Neuron (in vitro differentiated cells): Measurements from ENCODE around the gene ITIH4.

Source experiments
- H2AFZ ChIP-seq: one replicate; pipeline ENCODE4 v1.6.1; 2013; ENCODE audit warnings: low read depth, mild to moderate bottlenecking, inconsistent platforms, low read length, moderate library complexity
- H3K27me3 ChIP-seq: one replicate; pipeline ENCODE4 v1.6.1; 2013; ENCODE audit warnings: low read length; ENCODE audit not compliant: insufficient read depth
- H3K36me3 ChIP-seq: one replicate; pipeline ENCODE4 v1.6.1; 2013; ENCODE audit warnings: low read length; ENCODE audit not compliant: insufficient read depth
- H3K4me1 ChIP-seq: one replicate; pipeline ENCODE4 v1.6.1; 2013; ENCODE audit warnings: low read length; ENCODE audit not compliant: insufficient read depth
- H3K4me3 ChIP-seq: 2 replicates; pipeline ENCODE4 v1.5.1; 2013; ENCODE audit warnings: mild to moderate bottlenecking, low read length, moderate library complexity
- H3K9me3 ChIP-seq: one replicate; pipeline ENCODE4 v1.6.1; 2013; ENCODE audit warnings: low read length

The ITIH4 gene

GRCh38 chr3:52830535-52831258 is at the start of gene ITIH4:
Gene ITIH4, minus strand, starts transcription at chr3:52830672. Its CDS starts 30 bp downstream, at chr3:52830642.
- Histone ChIP-seq H3K36me3 (no peaks in the 10 kb centered on the region), H3K27me3 (no peaks in the 10 kb centered on the region), H2AFZ (no peak within 1 kb of the TSS), H3K4me3 (no peak within 1 kb of the TSS), H3K9me3 (no peaks in the 10 kb centered on the region), H3K4me1 (peaks cover 20% of the 10 kb centered on the region)

GRCh38 chr3:52880047-52880446 is 49.6 kb upstream of the ITIH4 start:
- no peak overlapping the region for H2AFZ ChIP-seq
- H3K4me3 ChIP-seq, result no peak overlapping the region
- no peaks in the 10 kb centered on the region for H3K36me3 ChIP-seq
- no peaks in the 10 kb centered on the region for H3K4me1 ChIP-seq
- H3K27me3 ChIP-seq, result no peaks in the 10 kb centered on the region
- H3K9me3 ChIP-seq, result peaks cover 3% of the 10 kb centered on the region

- no peaks in the 10 kb centered on the region for H3K27me3 ChIP-seq
- H3K9me3 ChIP-seq, result peaks cover 3% of the 10 kb centered on the region
- H2AFZ ChIP-seq, result no peak overlapping the region
- no peaks in the 10 kb centered on the region for H3K4me1 ChIP-seq
- H3K36me3 ChIP-seq, result no peaks in the 10 kb centered on the region
- H3K4me3 ChIP-seq, result no peak overlapping the region
Observed at GRCh38 chr3:52879581-52879980, 49.1 kb upstream of the ITIH4 start.

- peaks cover 3% of the 10 kb centered on the region for H3K9me3 ChIP-seq
- H2AFZ ChIP-seq, result no peak overlapping the region
- H3K27me3 ChIP-seq, result no peaks in the 10 kb centered on the region
- no peaks in the 10 kb centered on the region for H3K36me3 ChIP-seq
- no peaks in the 10 kb centered on the region for H3K4me1 ChIP-seq
- H3K4me3 ChIP-seq, result no peak overlapping the region
Observed at GRCh38 chr3:52879090-52879489, 48.6 kb upstream of the ITIH4 start.

- Histone ChIP-seq H2AFZ (no peak overlapping the region), H3K36me3 (no peaks in the 10 kb centered on the region), H3K4me1 (no peaks in the 10 kb centered on the region), H3K4me3 (no peak overlapping the region), H3K9me3 (peaks cover 3% of the 10 kb centered on the region), H3K27me3 (no peaks in the 10 kb centered on the region)
Observed at GRCh38 chr3:52877085-52877484, 46.6 kb upstream of the ITIH4 start.

GRCh38 chr3:52874864-52875587 is 44.6 kb upstream of the ITIH4 start:
- Histone ChIP-seq H3K4me3 (no peak overlapping the region), H3K27me3 (no peaks in the 10 kb centered on the region), H3K9me3 (peaks cover 3% of the 10 kb centered on the region), H3K36me3 (no peaks in the 10 kb centered on the region), H2AFZ (no peak overlapping the region), H3K4me1 (no peaks in the 10 kb centered on the region)

- no peak overlapping the region for H3K4me3 ChIP-seq
- H3K9me3 ChIP-seq, result peaks cover 3% of the 10 kb centered on the region
Observed at GRCh38 chr3:52874160-52874701, 43.8 kb upstream of the ITIH4 start.

GRCh38 chr3:52873433-52874159 is 43.1 kb upstream of the ITIH4 start:
- Histone ChIP-seq H2AFZ (no peak overlapping the region), H3K4me3 (no peak overlapping the region), H3K4me1 (no peaks in the 10 kb centered on the region), H3K9me3 (peaks cover 3% of the 10 kb centered on the region), H3K36me3 (no peaks in the 10 kb centered on the region), H3K27me3 (no peaks in the 10 kb centered on the region)

More at GRCh38 chr3:52874160-52874701, 43.8 kb upstream of the ITIH4 start:
- Histone ChIP-seq H2AFZ (no peak overlapping the region), H3K4me1 (no peaks in the 10 kb centered on the region), H3K36me3 (no peaks in the 10 kb centered on the region), H3K27me3 (no peaks in the 10 kb centered on the region)

GRCh38 chr3:52872245-52872644 is 41.8 kb upstream of the ITIH4 start:
- Histone ChIP-seq H3K36me3 (no peaks in the 10 kb centered on the region), H2AFZ (no peak overlapping the region), H3K4me3 (no peak overlapping the region), H3K9me3 (no peaks in the 10 kb centered on the region), H3K27me3 (no peaks in the 10 kb centered on the region), H3K4me1 (no peaks in the 10 kb centered on the region)

- no peak overlapping the region for H3K4me3 ChIP-seq
- no peak overlapping the region for H2AFZ ChIP-seq
- H3K9me3 ChIP-seq, result no peaks in the 10 kb centered on the region
- no peaks in the 10 kb centered on the region for H3K4me1 ChIP-seq
- H3K36me3 ChIP-seq, result no peaks in the 10 kb centered on the region
- H3K27me3 ChIP-seq, result no peaks in the 10 kb centered on the region
Observed at GRCh38 chr3:52871761-52872160, 41.3 kb upstream of the ITIH4 start.

GRCh38 chr3:52870471-52870870 is 40.0 kb upstream of the ITIH4 start:
- Histone ChIP-seq H2AFZ (no peak overlapping the region), H3K9me3 (peaks cover 7% of the 10 kb centered on the region), H3K4me3 (no peak overlapping the region), H3K36me3 (no peaks in the 10 kb centered on the region), H3K4me1 (no peaks in the 10 kb centered on the region), H3K27me3 (no peaks in the 10 kb centered on the region)

GRCh38 chr3:52866427-52866826 is 36.0 kb upstream of the ITIH4 start:
- Histone ChIP-seq H3K27me3 (no peaks in the 10 kb centered on the region), H3K4me3 (no peak overlapping the region), H2AFZ (no peak overlapping the region), H3K9me3 (peaks cover 10% of the 10 kb centered on the region), H3K4me1 (no peaks in the 10 kb centered on the region), H3K36me3 (no peaks in the 10 kb centered on the region)

GRCh38 chr3:52865994-52866393 is 35.5 kb upstream of the ITIH4 start:
- Histone ChIP-seq H3K4me1 (no peaks in the 10 kb centered on the region), H3K4me3 (no peak overlapping the region)

More at GRCh38 chr3:52865994-52866393, 35.5 kb upstream of the ITIH4 start:
- no peaks in the 10 kb centered on the region for H3K36me3 ChIP-seq
- H2AFZ ChIP-seq, result no peak overlapping the region
- H3K9me3 ChIP-seq, result peaks cover 10% of the 10 kb centered on the region
- no peaks in the 10 kb centered on the region for H3K27me3 ChIP-seq
